Peyer's patch (tissue), 4 donors: ENCODE measurements around the gene C10orf105.

Experiments
- CTCF ChIP-seq, 6 experiments: fragments of 450-650 bp in 4 of 6; fragments of 200-600 bp in 2 of 6; sonication (generic) in 1 of 6; IDR thresholded peaks; one replicate each; pipeline ENCODE4 v1.5.1; 2017 to 2019; ENCODE audit warnings: antibody characterized with exemption in 6 of 6, mild to moderate bottlenecking in 3 of 6, moderate library complexity in 1 of 6
- POLR2A ChIP-seq, 2 donors: fragments of 450-650 bp; IDR thresholded peaks; one replicate each; pipeline ENCODE4 v1.5.1; 2017; ENCODE audit warnings: antibody characterized with exemption in 2 of 2, mild to moderate bottlenecking in 2 of 2, moderate library complexity in 2 of 2

GRCh38 chr10:71722849-71723248, 3.3 kb upstream of the C10orf105 start:
- TF ChIP-seq POLR2A (IDR thresholded peaks at IDR 0.05), result no peak
- no peak for TF ChIP-seq CTCF (IDR thresholded peaks at IDR 0.05)
